ENCODE data around the gene SET.

SET gene

GRCh38 chr9:128713941-128714573 is 25.0 kb downstream of the SET start:
- no peak for DNase-seq

DNA sequence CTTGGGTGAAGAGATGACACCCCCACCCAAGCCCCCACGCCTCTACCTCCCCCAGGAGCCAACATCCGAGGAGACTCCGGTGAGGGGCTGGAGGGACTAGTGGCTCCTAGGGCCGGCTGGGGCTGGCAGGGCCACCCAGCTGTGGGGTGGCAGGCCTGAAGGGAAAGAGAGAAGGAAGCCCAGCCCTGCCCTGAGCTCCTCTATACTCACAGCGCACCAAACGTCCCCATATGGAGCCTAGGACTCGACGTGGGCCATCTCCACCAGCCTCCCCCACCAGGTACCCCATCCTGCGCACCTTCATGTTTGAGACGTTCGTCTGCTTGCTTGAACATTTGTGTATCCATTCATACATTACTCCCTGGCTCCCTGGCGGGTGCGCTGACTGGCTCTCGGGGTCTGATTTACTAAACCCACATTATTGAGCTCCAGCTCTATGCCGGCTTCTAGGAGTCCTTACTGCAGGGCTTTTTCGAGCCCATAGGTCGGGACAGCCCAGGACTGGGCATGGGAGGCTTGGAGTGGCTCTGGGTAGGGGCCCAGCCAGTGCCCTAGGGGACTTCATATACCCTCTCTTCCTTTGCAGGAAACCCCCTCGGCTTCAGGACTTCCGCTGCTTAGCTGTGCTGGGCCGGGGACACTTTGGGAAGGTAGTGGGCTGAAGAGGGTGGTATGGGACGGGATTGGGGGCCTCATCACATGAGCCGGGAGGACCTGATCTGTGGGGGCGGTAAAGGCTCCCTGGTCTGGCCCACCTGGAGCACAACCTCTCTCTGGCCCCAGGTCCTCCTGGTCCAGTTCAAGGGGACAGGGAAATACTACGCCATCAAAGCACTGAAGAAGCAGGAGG is 25.8 kb downstream of the SET start:
- DNase-seq = no peak

- no peak for DNase-seq
Measured at GRCh38 chr9:128715436-128715750, 26.4 kb downstream of the SET start.

DNA sequence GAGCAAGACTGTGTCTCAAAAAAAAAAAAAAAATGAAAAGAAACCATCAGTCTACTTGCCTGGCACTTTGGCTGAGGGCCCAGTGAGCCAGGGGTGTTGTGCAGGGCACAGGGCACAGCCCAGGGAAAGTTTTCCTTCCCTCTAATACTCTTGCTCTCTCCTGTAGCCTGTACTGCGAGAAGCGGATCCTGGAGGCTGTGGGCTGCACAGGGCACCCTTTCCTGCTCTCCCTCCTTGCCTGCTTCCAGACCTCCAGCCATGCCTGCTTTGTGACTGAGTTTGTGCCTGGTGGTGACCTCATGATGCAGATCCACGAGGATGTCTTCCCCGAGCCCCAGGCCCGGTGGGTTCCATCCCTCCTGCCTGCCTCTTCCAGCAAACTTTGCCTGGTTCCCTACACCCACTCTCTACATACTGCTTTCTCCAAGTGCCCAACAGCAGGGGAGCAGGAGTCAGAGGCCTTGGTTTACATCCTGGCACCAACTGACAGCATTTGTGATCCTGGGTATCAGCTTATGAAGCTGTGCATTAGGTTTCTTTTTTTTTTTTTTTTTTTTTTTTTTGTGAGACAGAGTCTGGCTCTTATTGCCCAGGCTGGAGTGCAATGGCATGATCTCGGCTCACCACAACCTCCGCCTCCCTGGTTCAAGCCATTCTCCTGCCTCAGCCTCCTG is 27.7 kb downstream of the SET start:
- no peak for DNase-seq

DNA sequence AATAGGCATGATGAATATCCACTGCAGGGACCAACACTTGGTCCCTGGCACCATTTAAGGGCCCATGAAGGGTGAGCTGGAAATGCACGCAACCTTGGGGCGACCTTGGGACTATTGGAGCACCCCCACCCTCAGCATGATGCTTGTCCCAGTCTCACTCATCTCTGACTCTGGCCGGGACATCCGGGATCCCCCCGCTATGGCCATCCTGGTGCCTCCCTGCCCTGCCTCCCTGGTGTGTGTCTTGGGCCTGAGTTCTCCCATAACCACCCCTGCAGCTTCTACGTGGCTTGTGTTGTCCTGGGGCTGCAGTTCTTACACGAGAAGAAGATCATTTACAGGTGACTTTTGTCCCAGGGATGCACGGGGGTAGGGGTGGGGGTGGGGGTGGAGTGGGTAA is 29.0 kb downstream of the SET start:
- DNase-seq = no peak

DNA sequence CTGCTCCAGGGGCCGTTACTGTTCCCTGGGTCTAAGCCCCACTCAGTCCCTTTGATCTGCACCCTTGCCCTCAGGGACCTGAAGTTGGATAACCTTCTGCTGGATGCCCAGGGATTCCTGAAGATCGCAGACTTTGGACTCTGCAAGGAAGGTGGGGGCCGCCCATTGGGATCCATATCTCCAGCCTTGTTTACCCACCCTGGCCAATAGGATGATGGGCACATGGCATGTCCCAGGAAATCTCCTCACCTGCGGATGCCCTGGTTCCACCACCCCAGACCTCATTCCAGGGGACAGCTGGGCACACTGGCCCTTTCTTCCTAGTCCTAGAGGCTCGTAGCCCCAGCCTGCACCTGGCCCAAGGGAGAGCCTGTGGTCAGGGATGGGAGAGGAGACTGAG is 29.5 kb downstream of the SET start:
- no peak for DNase-seq

DNA sequence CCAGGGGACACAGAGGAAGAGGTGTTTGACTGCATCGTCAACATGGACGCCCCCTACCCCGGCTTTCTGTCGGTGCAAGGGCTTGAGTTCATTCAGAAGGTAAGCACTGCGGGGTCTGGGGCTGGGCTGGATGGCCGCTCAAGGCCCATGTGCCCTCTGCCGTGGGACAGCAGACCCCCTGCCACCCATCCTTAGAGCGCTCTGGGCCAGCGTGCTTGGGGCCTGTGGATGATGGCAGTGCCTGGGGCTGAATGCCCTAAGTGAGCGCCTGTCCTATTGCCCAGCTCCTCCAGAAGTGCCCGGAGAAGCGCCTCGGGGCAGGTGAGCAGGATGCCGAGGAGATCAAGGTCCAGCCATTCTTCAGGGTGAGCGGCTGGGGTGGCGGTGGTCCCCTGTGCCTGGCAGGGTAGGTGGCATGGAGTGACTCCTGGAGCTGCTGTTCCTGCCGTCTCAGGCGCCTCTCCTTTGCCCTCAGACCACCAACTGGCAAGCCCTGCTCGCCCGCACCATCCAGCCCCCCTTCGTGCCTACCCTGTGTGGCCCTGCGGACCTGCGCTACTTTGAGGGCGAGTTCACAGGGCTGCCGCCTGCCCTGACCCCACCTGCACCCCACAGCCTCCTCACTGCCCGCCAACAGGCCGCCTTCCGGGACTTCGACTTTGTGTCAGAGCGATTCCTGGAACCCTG is 31.0 kb downstream of the SET start:
- DNase-seq = no peak

DNA sequence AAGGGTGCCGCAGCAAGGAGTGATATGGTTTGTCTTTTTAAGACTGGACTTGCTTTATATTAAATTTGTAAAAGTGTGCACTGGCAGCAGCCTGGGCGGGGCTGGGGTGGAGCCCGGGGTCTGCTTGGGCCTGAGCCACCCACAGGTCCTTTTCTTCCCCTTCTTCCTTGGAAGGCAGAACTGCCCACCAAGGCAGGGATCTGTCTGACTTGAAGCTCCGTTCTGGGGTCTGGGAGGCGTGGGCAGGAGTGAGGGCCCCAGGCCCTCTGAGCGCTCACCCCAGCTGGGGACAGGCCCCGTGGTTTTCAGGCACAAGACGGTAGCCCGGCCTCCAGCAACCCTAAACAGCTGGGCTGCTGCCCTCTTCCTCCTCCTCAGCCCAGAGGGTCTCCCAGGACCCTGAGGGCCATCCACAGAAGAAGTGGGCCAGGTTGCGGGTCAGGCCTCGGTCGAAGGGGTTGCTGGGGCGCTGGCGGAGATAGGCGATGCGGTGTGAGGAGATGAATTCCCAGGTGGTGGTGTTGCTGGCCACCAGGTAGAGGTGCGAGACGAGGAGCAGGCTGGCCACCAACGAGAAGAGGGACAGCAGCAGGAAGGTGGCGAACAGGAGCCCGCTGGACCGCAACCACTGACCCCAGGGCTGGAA is 31.9 kb downstream of the SET start:
- no peak for DNase-seq

DNA sequence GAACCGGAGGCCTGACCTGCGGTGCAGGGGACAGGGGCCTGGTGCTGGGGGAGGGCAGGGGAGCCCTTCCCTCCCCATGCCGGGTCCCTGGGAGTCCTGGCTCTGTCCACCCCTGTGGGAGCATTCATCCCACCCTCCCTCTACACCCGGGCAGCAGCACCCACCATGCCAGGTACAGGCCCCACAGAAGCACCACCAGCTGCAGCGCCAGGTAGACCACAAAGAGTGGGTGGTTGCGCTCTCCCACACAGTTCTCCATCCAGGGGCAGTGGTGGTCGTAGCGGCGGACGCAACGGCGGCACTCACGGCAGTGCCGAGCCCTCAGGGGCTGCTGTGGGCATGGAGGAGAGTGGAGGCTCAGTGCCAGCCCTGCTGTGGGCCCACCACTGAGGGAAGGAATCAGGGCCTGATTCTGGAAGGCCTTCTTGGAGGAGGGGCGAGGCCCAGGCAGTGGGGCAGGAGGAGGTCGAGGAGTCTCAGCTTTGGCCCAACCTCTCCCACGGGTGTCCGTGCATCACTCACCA is 32.5 kb downstream of the SET start:
- no peak for DNase-seq

- no peak for DNase-seq
Measured at GRCh38 chr9:128722380-128723351, 33.6 kb downstream of the SET start.

DNA sequence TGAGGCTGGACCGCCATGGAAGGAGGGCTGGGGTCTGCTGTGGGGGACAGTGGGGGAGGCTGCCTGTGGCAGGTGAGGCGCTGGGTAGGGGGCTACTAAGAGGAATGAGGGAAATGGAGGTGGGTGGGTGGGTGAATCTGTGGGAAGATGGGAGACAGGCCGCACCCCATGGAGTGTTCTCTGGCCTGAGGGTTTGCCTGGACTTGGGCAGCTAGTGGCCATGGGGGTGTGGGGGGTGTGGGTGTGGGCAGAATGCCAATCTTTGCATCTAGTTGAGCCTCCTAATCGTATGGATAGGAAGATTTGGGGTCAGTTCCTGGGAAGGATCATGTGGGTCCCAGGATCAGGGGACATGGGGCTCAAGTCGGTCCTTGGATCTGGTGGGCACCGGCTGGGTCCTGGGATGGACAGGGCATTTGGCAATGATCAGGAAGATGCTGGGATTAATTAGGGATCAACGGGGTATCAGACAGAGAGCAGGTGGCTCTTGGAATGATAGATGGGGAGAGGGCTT is 34.4 kb downstream of the SET start:
- DNase-seq = no peak

DNA sequence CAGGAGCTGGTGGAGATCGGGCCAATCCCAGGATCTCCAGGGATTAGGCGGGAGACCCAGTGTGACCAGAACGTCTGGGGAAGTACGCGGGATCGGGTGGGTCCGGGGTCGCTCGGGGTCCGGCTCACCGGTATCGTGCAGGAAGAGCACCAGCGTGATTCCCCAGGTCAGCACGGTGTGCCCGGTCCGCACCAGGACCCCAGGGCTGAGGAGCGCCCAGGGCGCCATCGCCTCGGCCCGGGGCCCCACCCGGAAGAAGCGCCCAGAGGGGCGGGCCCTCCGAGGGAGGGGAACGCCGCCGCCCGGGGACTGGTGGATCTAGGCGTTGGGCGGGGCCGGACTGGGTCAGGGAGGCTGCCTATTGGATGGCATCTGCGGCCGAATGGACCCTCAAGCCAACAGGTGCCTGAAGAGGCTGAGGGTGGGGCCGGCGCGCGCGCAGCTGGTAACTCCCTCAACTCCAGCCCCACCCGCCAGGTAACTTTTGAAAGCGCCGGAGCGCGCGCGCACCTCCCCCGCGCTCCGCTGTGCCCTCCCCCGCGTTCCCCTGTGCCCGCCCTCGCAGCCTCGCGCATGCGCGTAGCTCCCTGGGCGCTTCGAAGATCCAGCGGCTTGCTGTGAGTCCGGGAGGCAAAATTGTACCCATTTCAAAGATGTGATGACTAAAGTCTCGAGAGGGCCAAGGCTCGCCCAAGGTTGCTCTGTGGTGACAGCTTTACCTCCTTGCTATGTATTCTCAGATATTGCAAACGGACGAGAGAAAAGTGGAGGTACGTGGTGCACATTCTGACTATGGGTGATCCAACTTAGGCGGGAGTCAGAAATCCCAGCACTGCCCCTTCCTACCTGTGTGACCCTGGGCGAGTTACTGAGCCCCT is 35.1 kb downstream of the SET start, which contains the start of gene ZDHHC12:
TSS of gene ZDHHC12 (minus strand) at position 262 of the 878 bp plus-strand sequence. CDS start at position 228, 34 bp downstream.
- DNase-seq = peak; percentile 92 to 94

DNA sequence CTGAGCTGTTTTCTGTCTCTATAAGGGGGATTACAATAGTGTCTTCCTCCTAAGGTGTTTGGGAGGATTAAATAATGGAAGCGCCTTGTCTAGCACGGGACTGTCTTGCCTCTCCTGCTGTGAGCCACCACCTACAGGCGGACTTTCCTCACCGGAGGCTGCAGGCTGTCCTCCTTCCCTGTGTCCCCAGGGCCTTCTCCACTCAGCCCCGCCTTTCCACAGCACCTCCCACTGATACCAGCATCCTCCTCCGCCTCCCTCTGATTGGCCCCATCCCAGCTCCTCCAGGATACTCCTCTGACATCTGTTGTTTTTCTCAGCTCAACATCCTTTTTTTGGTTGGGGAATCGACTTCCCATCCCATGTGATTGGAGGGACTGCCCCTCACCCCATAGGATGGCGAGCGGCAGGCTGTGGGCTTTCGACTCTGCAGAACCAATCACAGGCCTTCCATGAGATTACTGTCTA is 35.8 kb downstream of the SET start:
- DNase-seq = peak; percentile 64 to 82

GRCh38 chr9:128727640-128728248 is 38.7 kb downstream of the SET start:
- no peak for DNase-seq

DNA sequence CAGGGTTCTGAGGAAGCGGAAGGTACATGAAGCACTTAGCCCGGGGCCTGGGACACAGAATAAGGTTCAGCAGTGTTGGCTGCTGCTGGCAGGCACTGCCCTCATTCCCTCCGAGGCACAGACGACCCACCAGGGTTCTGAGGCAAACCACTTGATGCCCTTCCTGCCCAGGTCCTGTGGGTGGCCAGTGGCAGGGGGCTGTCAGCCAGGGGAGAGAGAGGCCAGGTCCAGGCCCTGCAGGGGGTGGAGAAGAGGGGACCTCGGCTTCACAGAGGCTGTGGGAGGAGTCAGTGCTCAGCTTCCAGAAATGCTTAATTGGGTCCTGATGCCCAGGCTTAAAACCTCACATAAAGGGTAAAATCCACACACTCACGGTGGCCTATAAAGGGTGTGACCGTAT is 39.3 kb downstream of the SET start:
- no peak for DNase-seq

DNA sequence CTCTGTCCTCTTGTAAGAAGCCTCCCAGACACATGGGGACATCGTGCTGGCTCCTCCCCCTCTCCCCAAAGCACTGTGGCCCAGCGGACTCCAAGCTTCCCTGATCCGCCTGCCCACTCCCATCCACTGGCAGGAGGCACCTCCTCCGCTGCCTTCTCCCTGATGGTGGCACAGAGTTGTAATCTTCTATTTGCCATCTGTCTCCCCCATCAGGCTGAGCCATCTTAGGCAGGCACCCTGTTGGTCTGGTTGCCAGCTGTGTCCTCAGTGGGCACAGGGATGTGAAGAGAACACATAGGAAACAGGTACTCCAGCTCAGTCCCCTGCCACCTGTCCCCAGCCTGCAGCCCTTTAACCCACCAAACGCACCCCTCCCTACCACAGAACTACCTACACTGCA is 40.3 kb downstream of the SET start:
- peak in 1 of 2 experiments; percentile 41 for DNase-seq

- no peak for DNase-seq
Measured at GRCh38 chr9:128729766-128730517, 40.9 kb downstream of the SET start.

- no peak for DNase-seq
Measured at GRCh38 chr9:128731093-128731492, 42.1 kb downstream of the SET start.

DNA sequence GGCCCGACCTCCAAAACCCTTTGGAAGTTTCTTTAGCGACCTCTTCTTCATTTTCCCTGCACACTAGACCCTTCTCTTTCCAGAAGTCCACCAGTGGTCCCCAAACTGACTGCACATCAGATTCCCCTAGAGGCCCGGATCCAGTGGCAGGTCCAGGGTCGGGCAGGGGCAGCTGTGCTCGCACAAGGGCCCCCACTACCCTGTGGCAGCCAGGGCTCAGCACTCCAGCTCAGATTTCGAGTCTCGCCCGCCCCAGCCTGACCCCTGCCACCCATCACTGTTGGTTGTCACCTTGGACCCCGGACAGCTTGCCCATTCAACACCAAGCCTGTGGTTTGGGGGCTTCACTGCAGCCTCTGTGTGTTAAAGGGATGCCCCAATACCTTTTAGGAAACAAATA is 42.7 kb downstream of the SET start:
- DNase-seq = no peak
